NCI-H1436 (cell line): ENCODE results near the gene SYT5.

Experiments
- DNase-seq: peaks from one replicate; lab custom pipeline; 2025; lab: John Stamatoyannopoulos, UW

SYT5 gene

DNA sequence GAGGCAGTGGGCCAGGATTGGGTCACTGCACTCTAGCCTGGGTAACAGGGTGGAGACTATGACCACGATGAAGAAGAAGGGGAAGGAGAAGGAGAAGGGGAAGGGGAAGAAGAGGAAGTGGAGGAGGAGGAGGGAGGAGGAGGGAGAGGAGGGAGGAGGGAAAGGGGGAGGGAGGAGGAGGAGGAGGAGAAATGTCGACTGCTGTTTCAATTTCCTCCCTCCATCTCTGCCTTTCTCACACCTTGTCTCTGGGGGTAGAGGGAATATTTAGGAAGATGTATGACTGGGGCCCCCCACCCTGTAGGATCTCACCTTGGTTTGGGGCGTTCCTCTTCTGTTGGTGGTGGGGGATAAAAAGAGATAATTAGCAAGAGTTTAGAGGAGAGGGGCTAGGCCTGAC lies 34.9 kb downstream of the SYT5 start:
- no peak for DNase-seq

DNA sequence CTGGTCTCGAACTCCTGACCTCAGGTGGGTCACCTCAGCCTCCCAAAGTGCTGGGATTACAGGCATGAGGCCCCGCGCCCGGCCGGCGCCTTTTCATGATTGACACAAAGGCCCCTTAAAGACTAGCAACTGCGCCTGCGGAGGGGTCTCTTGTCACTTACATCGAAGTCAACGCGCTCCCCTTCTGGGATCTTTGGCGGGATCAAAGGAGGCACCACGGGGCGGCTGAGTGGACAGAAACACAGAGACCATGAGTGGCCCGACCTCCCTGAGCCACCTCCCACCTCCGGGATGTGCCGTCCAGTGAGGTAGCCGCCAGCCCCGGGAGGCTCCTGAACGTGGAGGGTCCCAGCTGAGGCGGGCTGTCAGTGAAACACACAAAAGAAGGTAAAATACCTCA lies 38.4 kb downstream of the SYT5 start:
- DNase-seq = no peak

DNA sequence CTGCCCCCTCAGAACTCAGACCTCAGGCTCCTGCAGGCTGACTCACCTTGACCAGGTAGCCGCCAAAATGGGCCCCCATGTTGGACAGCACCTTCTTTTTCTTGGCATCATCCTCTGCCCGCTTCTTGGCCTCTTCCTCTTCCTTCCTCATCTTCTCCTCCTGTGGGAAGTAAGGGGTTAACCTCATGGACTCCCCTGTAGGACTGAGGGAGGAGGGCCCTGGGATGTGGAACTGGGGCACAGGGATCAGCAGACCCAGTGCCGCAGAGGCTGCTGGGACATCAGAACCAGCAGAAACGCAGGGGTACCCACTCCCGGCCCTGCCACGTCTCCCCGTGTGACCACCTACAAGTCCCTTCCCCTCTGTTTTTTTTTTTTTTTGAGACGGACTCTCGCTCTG lies 42.2 kb downstream of the SYT5 start:
- DNase-seq = no peak

DNA sequence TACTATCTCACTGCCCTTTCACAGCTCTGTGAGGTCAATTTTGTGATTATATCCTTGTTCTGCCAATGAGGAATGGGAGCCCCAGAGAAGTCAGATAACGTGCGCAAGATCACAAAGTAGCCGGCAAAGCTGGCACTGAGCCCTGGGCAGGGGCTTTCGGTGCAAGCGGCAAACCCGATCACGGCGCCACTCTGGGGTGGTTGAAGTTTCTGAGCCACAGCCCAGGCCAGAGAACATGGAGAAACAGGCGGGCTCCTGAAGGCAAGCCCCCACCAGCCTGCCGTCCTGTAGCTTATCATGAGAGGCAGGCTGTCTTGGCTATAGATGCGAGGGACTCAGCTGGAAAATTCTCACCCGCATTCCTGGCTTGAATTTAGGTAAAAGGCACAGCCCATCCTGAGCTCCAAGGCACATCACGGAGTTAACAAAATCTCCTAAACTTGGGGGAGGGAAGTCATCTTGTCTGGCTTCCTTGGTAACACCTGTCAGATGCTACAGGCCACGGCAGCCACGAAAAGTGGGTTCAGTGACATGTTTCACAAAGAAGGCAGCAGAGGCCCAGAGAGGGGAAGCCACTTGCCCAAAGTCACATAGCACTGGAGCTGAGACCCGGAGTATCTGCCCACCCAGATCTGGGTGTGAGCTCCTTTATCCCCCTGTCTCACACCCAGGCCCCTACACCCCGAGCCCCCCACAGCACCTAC lies 43.5 kb downstream of the SYT5 start:
- no peak for DNase-seq

DNA sequence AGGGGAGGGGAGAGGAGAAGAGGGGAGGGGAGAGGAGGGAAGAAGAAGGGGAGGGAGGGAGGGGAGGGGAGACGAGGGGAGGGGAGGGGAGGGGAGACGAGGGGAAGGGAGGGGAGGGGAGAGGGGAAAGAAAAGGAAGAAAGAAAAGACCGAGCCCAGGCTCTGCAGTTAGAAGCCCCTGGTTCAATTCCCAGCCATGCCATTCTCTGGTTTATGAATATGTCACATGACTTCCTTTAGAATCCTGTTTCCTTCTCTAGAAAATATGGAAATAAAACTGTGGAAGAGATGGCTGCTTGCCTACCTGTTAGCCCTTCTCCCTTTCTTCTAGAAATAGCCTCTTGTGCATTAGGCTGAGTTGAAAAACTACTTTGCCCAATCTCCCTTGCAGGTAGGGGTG lies 45.4 kb downstream of the SYT5 start:
- no peak for DNase-seq

DNA sequence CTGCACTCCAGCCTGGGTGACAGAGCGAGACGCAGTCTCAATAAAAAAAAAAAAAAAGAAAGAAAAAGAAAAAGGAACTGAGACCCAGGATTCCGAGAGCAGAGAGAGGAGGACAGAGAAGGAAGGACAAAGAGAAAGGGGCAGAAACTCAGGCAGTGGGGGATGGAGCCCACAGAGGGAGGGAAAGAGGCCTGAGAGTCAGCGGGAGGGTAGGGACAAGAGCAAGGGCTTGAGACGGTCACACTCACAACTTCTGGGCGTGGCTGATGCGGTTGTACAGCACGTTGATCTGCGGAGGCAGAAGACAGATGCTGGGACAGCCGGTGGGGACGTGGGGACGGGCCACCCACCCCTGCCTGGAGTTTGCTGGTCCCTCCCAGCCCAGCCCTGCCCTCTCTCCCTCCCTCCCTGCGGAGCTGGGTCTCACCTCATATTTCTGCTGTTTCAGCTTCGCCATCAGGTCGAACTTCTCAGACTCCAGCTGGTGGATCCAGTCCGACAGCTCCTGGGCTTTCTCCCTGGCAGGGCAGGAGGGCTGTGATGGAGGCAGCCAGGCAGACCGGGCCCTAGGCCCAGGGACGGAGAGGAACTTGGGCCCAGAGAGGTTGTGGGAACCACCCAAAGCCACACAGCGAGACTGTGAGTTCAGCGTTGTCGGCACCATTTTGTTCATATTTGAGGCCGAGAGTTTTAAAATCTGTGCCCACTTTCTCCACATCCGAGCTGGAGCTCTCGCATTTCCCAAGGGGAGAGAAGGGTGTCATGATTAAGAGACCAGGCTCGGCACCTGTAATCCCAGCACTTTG lies 46.2 kb downstream of the SYT5 start:
- DNase-seq = no peak

DNA sequence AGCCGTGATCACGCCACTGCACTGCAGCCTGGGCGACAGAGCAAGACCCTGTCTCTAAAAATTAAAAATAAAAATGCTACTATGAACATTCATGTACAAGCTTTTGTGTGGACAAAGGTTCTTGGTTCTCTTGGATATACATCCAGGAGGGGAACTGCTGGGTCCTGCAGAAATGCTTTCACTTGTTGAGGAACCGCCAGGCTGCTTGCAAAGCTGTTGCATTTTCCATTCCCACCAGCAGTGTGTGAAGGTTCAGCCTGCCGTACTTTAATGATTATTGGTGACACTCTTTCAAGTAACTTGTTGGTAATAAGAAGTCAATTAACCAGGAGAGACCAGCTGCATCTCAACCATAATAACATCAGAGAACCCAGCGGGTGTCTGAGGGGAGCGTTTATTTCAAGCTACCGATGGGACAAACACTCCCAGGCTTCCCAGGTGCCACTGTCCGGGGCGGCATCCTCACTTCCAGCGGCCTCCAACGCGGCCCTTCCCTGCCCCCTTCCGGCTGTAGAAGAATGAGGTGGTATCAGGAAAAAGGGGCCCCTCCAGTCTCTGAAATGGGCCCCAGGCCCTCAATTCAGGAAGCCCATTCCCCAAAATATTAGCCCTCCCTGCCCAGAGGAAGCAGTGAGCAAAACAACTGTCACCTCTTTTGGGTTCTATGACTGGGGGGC lies 47.5 kb downstream of the SYT5 start:
- no peak for DNase-seq

DNA sequence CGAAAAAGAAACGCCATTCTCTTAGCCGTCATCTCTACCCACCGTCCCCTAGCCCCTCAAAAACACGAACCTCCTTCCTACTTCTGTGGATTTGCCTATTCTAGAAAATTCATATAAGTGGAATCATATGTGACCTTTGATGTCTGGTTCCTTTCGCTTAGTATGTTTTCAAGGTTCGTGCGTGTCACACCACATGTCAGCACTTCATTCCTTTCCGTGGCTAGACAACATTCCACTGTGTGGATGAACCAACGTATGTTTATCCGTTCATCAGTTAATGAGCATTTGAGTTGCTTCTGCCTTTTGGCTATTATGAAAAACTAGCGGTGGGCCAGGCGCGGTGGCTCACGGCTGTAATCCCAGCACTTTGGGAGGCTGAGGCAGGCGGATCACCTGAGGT lies 48.7 kb downstream of the SYT5 start:
- no peak for DNase-seq
